GM11168 (cell line): Measurements from ENCODE around the gene NTRK3.

Experiments
- in situ Hi-C: fragments of 300-500 bp; cut with MboI; formaldehyde crosslinking; loops from one replicate; pipeline ENCODE4 v1.12.0; 2022; ENCODE audit warnings: low sequenced_read_pairs; ENCODE audit not compliant: unreplicated experiment

Gene NTRK3

GRCh38 chr15:88013111-88013510, 243.4 kb downstream of the NTRK3 start:
- in situ Hi-C loops = no loop called here

GRCh38 chr15:88012688-88013087, 243.9 kb downstream of the NTRK3 start:
- in situ Hi-C loops = no loop called here

- in situ Hi-C loops = no loop called here
Measured at GRCh38 chr15:88012233-88012632, 244.3 kb downstream of the NTRK3 start.

- in situ Hi-C loops = no loop called here
Measured at GRCh38 chr15:88011533-88011932, 245.0 kb downstream of the NTRK3 start.

- in situ Hi-C loops = no loop called here
Measured at GRCh38 chr15:88006146-88006545, 250.4 kb downstream of the NTRK3 start.

- in situ Hi-C loops = no loop called here
Measured at GRCh38 chr15:88004399-88004798, 252.1 kb downstream of the NTRK3 start.

- in situ Hi-C loops = no loop called here
Measured at GRCh38 chr15:88003541-88004327, 252.8 kb downstream of the NTRK3 start.

- in situ Hi-C loops = no loop called here
Measured at GRCh38 chr15:88002706-88003105, 253.8 kb downstream of the NTRK3 start.

- in situ Hi-C loops = no loop called here
Measured at GRCh38 chr15:87998630-87999029, 257.9 kb downstream of the NTRK3 start.

- in situ Hi-C loops = no loop called here
Measured at GRCh38 chr15:87986776-87987175, 269.8 kb downstream of the NTRK3 start.

- in situ Hi-C loops = no loop called here
Measured at GRCh38 chr15:87985451-87985850, 271.1 kb downstream of the NTRK3 start.

- in situ Hi-C loops = no loop called here
Measured at GRCh38 chr15:87981969-87982368, 274.6 kb downstream of the NTRK3 start.

- in situ Hi-C loops = no loop called here
Measured at GRCh38 chr15:87977907-87978306, 278.6 kb downstream of the NTRK3 start.

- in situ Hi-C loops = no loop called here
Measured at GRCh38 chr15:87976552-87976951, 280.0 kb downstream of the NTRK3 start.

GRCh38 chr15:87973501-87974215, 282.9 kb downstream of the NTRK3 start:
- in situ Hi-C loops = no loop called here

GRCh38 chr15:87971076-87971475, 285.5 kb downstream of the NTRK3 start:
- in situ Hi-C loops = no loop called here

- in situ Hi-C loops = no loop called here
Measured at GRCh38 chr15:87967951-87968350, 288.6 kb downstream of the NTRK3 start.

- in situ Hi-C loops = no loop called here
Measured at GRCh38 chr15:87965304-87965703, 291.2 kb downstream of the NTRK3 start.

GRCh38 chr15:87962428-87962827, 294.1 kb downstream of the NTRK3 start:
- in situ Hi-C loops = no loop called here

GRCh38 chr15:87961851-87962420, 294.6 kb downstream of the NTRK3 start:
- in situ Hi-C loops = no loop called here

GRCh38 chr15:87959662-87960061, 296.9 kb downstream of the NTRK3 start:
- in situ Hi-C loops = no loop called here
